Measurements from ENCODE around the gene HOXD10. TPM values are rescaled to one million over a fixed set of nuclear protein-coding genes. Genes with fewer than 3 reads are reported as not detected.
A peak's percentile ranks its signal among the peaks of the same experiment; 100 is the strongest.

Gene HOXD10
- total and polyA plus RNA-seq, 2 of the 13 experiments (the other 11 are each of a cell fraction or from before 2014, with no cell fraction given) = not detected

- TF ChIP-seq DR1 (CRISPR knock-in tag; IDR thresholded peaks at IDR 0.05) (no peak; the same call in 1 of the 2 replicates), HINFP (CRISPR knock-in tag; IDR thresholded peaks at IDR 0.05; ENCODE audit: low read depth) (peak; percentile 82; the same call in 1 of the 2 replicates), PAWR (CRISPR knock-in tag; IDR thresholded peaks at IDR 0.05; ENCODE audit: borderline replicate concordance) (no peak), ZSCAN20 (CRISPR knock-in tag; IDR thresholded peaks at IDR 0.05; ENCODE audit: borderline replicate concordance) (no peak), SIX1 (CRISPR knock-in tag; IDR thresholded peaks at IDR 0.05; ENCODE audit: borderline replicate concordance) (no peak), CEBPG (CRISPR knock-in tag; IDR thresholded peaks at IDR 0.05) (no peak), ZNF790 (CRISPR knock-in tag; IDR thresholded peaks at IDR 0.05; ENCODE audit: borderline replicate concordance) (peak; percentile 87), CREBL2 (CRISPR knock-in tag; IDR thresholded peaks at IDR 0.05; ENCODE audit: borderline replicate concordance) (peak; percentile 50; the same call in 1 of the 2 replicates), CBFB (CRISPR knock-in tag; IDR thresholded peaks at IDR 0.05) (peak; percentile 78), ZNF709 (CRISPR knock-in tag; IDR thresholded peaks at IDR 0.05) (peak; percentile 83), FOXO1 (CRISPR knock-in tag; IDR thresholded peaks at IDR 0.05) (peak; percentile 59; the same call in 1 of the 2 replicates), POLR2AphosphoS2 (IDR thresholded peaks at IDR 0.05; ENCODE audit: low read depth, low read length) (no peak), RELA (CRISPR knock-in tag; IDR thresholded peaks at IDR 0.05) (peak; percentile 84; the same call in 1 of the 2 replicates), ZGPAT (CRISPR knock-in tag; IDR thresholded peaks at IDR 0.05) (peak; percentile 82), CHD4 (IDR thresholded peaks at IDR 0.05; ENCODE audit: borderline replicate concordance, low read length) (no peak), MXI1 (IDR thresholded peaks at IDR 0.05; ENCODE audit: borderline replicate concordance, low read depth, low read length) (no peak), REXO4 (CRISPR knock-in tag; IDR thresholded peaks at IDR 0.05; ENCODE audit: borderline replicate concordance) (no peak), FOXK1 (CRISPR knock-in tag; IDR thresholded peaks at IDR 0.05; ENCODE audit: borderline replicate concordance, low read depth) (no peak), HOXA5 (CRISPR knock-in tag; IDR thresholded peaks at IDR 0.05) (no peak; the same call in 1 of the 2 replicates), ZNF644 (CRISPR knock-in tag; IDR thresholded peaks at IDR 0.05; ENCODE audit: low read depth) (no peak), ZNF761 (CRISPR knock-in tag; conservative IDR thresholded peaks at IDR 0.05) (no peak; the same call in 1 of the 2 replicates), MIER3 (CRISPR knock-in tag; IDR thresholded peaks at IDR 0.05; ENCODE audit: borderline replicate concordance) (no peak; the same call in 1 of the 2 replicates), HMGXB3 (CRISPR knock-in tag; IDR thresholded peaks at IDR 0.05; ENCODE audit: borderline replicate concordance) (no peak)
Measured at GRCh38 chr2:176140513-176141317, 24.1 kb downstream of the HOXD10 start (continued).

All from HepG2 (cell line).